CD4-positive, alpha-beta T cell (primary cell): ENCODE results near the gene PPCDC. TPM values are rescaled to one million over a fixed set of nuclear protein-coding genes. Genes with fewer than 3 reads are reported as not detected.
"Not testable (repeated sequence)": the region's sequence is repeated elsewhere in the genome, so short reads cannot be mapped to it uniquely, and the experiment has no call there.

ENCODE experiments used
- ATAC-seq: fragments of 200-7000 bp; cut with Tn5 transposase; one replicate; pipeline ENCODE4 v1.10.0; 2022; ENCODE audit warnings: mild to moderate bottlenecking; ENCODE audit not compliant: poor library complexity
- CTCF ChIA-PET: fragments of 350-600 bp; sonication (Branson Sonifier 250); formaldehyde crosslinking; loops from one replicate; lab custom pipeline; 2021; ENCODE audit warnings: antibody characterized with exemption, inconsistent platforms; lab: Charles Lee
- POLR2A ChIA-PET: fragments of 350-600 bp; sonication (Branson Sonifier 250); formaldehyde crosslinking; loops from one replicate; lab custom pipeline; 2021; ENCODE audit warnings: antibody characterized with exemption, inconsistent platforms; lab: Charles Lee
- DNase-seq, 14 experiments: peaks; one replicate each; pipeline ENCODE4 v3.0.0-alpha.2; 2013 to 2020; ENCODE audit warnings: mixed read lengths in 2 of 14
- H3K27ac ChIP-seq, 2 donors: one replicate each; pipeline versions ENCODE4 v1.5.1 to v1.7.0; 2013; ENCODE audit warnings: low read length in 2 of 2, low read depth in 1 of 2, mild to moderate bottlenecking in 1 of 2
- H3K27me3 ChIP-seq, 2 experiments: 1 replicate in 1 of 2; 2 replicates in 1 of 2; pipeline versions ENCODE4 v1.6.1 to v1.7.0; 2013; ENCODE audit warnings: low read length in 2 of 2, control low read depth in 1 of 2, mild to moderate bottlenecking in 1 of 2, moderate library complexity in 1 of 2; ENCODE audit not compliant: insufficient read depth in 2 of 2, control insufficient read depth in 1 of 2
- H3K36me3 ChIP-seq: one replicate; pipeline ENCODE4 v1.6.1; 2013; ENCODE audit warnings: low read length, control low read depth; ENCODE audit not compliant: insufficient read depth
- H3K4me1 ChIP-seq: one replicate; pipeline ENCODE4 v1.6.1; 2013; ENCODE audit warnings: low read length, control low read depth; ENCODE audit not compliant: insufficient read depth
- H3K4me3 ChIP-seq: one replicate; pipeline ENCODE4 v1.5.1; 2013; ENCODE audit warnings: mild to moderate bottlenecking, low read length, moderate library complexity
- H3K9me3 ChIP-seq, 2 experiments: 1 replicate in 1 of 2; 2 replicates in 1 of 2; pipeline versions ENCODE4 v1.6.1 to v1.7.0; 2013; ENCODE audit warnings: low read length in 2 of 2, mild to moderate bottlenecking in 2 of 2, control low read depth in 1 of 2, moderate library complexity in 1 of 2; ENCODE audit not compliant: control insufficient read depth in 1 of 2, insufficient read depth in 1 of 2
- H3K27ac Mint-ChIP-seq: one replicate; pipeline ENCODE4 v1.8.0; 2020; ENCODE audit warnings: mixed read lengths
- H3K27me3 Mint-ChIP-seq: one replicate; pipeline ENCODE4 v1.8.0; 2021; ENCODE audit warnings: mixed read lengths
- H3K36me3 Mint-ChIP-seq: one replicate; pipeline ENCODE4 v1.8.0; 2021; ENCODE audit warnings: low read depth, mixed read lengths
- H3K4me1 Mint-ChIP-seq: one replicate; pipeline ENCODE4 v1.8.0; 2021; ENCODE audit warnings: low read depth, mixed read lengths
- H3K4me3 Mint-ChIP-seq: one replicate; pipeline ENCODE4 v1.8.0; 2020; ENCODE audit warnings: mild to moderate bottlenecking, mixed read lengths
- H3K9me3 Mint-ChIP-seq: one replicate; pipeline ENCODE4 v1.8.0; 2020; ENCODE audit warnings: mixed read lengths
- intact Hi-C, 2 experiments: fragments of 100-400 bp; cut with DNase I in 1 of 2; cut with micrococcal nuclease in 1 of 2; formaldehyde crosslinking; loops; one replicate each; pipeline versions ENCODE4 v1.15.1 to v1.9.0; 2023 to 2025; cut with DNase I, micrococcal nuclease
- total RNA-seq, 174 experiments: library from RNA in 2 of 174; stranded (reverse) in 2 of 174; gene quantifications; one replicate each; pipeline ENCODE4 v1.2.3 and lab custom pipeline; 2021 to 2026
- TF ChIP-seq, protein P1 (sequence below): fragments of 200-600 bp; IDR thresholded peaks from one replicate; pipeline ENCODE4 v1.8.0; 2022; ENCODE audit warnings: antibody characterized with exemption, mild to moderate bottlenecking

PPCDC gene
- total RNA-seq, 2 experiments from 2014 or later, result 5.5 to 5.8 TPM

DNA sequence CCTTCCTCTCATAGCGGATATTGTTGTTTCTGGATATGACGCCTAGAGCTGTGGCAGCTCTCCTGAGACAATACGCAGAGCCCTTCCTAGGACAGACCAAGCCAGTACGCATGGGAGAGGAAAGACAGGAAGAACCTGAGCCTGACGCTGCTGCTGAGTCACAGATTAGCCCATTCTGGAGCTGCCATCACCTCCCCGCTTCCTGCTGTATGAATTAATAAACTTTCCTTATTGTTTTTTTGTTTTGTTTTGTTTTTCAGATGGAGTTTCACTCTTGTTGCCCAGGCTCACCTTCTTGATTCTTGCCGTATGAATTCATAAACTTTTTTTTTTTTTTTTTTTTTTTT, 67.0 kb downstream of the PPCDC start:
- Mint-ChIP-seq H3K36me3 (no peaks in the 10 kb centered on the region), H3K9me3 (peaks cover 5% of the 10 kb centered on the region), H3K27ac (no peak overlapping the region), H3K4me3 (no peak overlapping the region), H3K27me3 (no peaks in the 10 kb centered on the region), H3K4me1 (no peaks in the 10 kb centered on the region)
- CTCF ChIA-PET, result no interaction called here
- Histone ChIP-seq H3K4me3 (no peak overlapping the region), H3K4me1 (no peaks in the 10 kb centered on the region), H3K9me3 (no peaks in the 10 kb centered on the region), H3K27me3 (no peaks in the 10 kb centered on the region), H3K27ac (no peak overlapping the region), H3K36me3 (no peaks in the 10 kb centered on the region)
- TF ChIP-seq, protein P1, sequence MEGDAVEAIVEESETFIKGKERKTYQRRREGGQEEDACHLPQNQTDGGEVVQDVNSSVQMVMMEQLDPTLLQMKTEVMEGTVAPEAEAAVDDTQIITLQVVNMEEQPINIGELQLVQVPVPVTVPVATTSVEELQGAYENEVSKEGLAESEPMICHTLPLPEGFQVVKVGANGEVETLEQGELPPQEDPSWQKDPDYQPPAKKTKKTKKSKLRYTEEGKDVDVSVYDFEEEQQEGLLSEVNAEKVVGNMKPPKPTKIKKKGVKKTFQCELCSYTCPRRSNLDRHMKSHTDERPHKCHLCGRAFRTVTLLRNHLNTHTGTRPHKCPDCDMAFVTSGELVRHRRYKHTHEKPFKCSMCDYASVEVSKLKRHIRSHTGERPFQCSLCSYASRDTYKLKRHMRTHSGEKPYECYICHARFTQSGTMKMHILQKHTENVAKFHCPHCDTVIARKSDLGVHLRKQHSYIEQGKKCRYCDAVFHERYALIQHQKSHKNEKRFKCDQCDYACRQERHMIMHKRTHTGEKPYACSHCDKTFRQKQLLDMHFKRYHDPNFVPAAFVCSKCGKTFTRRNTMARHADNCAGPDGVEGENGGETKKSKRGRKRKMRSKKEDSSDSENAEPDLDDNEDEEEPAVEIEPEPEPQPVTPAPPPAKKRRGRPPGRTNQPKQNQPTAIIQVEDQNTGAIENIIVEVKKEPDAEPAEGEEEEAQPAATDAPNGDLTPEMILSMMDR, result no peak
- intact Hi-C loops, result no loop called here
- POLR2A ChIA-PET, result no interaction called here
- DNase-seq (peak in 2 of 14 experiments; percentile 58 to 69), ATAC-seq (no peak)

DNA sequence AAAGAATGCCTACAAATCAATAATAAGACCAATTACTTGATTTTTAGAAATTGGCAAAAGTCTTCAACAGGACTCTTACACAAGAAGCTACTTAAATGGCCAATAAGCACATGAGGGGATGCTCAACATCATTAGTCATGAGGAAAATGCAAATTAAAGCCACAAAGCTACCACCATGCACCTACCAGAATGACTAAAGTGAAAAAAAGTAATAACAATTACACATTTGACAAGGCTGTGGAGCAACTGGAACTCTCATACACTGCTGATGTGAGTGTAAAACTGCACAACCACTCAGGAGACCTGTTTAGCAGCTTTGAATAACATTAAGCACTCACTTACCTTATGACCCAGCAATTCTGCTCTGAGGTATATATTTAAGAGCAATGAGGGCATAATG, 68.4 kb downstream of the PPCDC start:
- TF ChIP-seq, protein P1, result no peak
- CTCF ChIA-PET, result no interaction called here
- DNase-seq, result no peak
- H3K27me3 ChIP-seq, result no peaks in the 10 kb centered on the region
- no peak overlapping the region for H3K27ac ChIP-seq
- no peaks in the 10 kb centered on the region for H3K9me3 Mint-ChIP-seq
- H3K4me3 ChIP-seq, result no peak overlapping the region
- POLR2A ChIA-PET, result no interaction called here
- H3K27me3 Mint-ChIP-seq, result no peaks in the 10 kb centered on the region
- intact Hi-C loops, result no loop called here
- H3K4me1 Mint-ChIP-seq, result no peaks in the 10 kb centered on the region
- ATAC-seq, result no peak
- H3K9me3 ChIP-seq, result no peaks in the 10 kb centered on the region
- H3K36me3 ChIP-seq, result no peaks in the 10 kb centered on the region
- no peak overlapping the region for H3K27ac Mint-ChIP-seq
- H3K36me3 Mint-ChIP-seq, result no peaks in the 10 kb centered on the region
- H3K4me1 ChIP-seq, result no peaks in the 10 kb centered on the region
- no peak overlapping the region for H3K4me3 Mint-ChIP-seq

DNA sequence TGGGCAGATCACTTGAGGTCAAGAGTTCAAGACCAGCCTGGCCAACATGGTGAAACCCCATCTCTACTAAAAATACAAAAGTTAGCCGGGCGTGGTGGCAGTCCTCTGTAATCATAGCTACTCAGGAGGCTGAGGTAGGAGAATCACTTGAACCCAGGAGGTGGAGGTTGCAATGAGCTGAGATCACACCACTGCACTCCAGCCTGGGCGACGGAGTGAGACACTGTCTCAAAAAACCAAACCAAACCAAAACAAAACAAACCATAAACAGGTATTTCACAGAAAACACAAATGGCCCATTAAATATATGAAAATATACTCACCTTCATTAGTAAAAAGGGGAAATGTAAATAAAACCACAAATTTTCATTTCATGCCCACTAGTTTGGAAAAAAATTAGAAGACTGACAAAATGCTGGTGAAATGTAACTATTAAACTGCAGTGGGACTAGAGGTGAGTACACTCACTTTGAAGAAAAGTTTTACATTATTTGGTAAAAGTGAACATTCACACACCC, 71.6 kb downstream of the PPCDC start:
- H3K36me3 Mint-ChIP-seq, H3K27ac Mint-ChIP-seq, H3K4me3 Mint-ChIP-seq, H3K9me3 Mint-ChIP-seq, H3K4me1 ChIP-seq, H3K9me3 ChIP-seq, ATAC-seq, CTCF ChIA-PET, POLR2A ChIA-PET, H3K27me3 Mint-ChIP-seq, H3K4me1 Mint-ChIP-seq, intact Hi-C loops, H3K4me3 ChIP-seq, H3K27ac ChIP-seq, DNase-seq, H3K36me3 ChIP-seq, H3K27me3 ChIP-seq: not testable (repeated sequence)

DNA sequence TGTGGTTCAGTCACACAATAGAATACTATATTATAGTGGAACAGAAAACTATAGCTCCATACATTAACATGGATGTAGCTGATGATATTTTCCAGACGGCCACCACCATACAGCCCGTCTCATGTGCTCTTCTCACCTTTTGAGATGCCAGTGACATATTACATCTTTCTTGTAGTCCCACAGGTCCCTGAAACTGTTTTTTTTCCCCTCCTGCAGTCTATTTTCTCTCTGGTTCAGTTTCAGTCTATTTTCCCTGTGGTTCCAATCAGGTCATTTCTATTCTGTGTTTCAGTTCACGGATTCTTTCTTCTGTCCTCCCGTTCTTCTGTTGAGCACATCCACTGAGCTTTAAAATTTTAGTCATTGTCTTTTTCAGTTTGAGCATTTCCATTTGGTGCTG, 72.2 kb downstream of the PPCDC start:
- TF ChIP-seq, protein P1, result no peak
- no peaks in the 10 kb centered on the region for H3K27me3 Mint-ChIP-seq
- Histone ChIP-seq H3K27me3 (no peaks in the 10 kb centered on the region), H3K36me3 (no peaks in the 10 kb centered on the region), H3K27ac (no peak overlapping the region), H3K9me3 (no peaks in the 10 kb centered on the region), H3K4me3 (no peak overlapping the region), H3K4me1 (no peaks in the 10 kb centered on the region)
- intact Hi-C loops, result no loop called here
- H3K4me3 Mint-ChIP-seq, result no peak overlapping the region
- H3K36me3 Mint-ChIP-seq, result no peaks in the 10 kb centered on the region
- DNase-seq (no peak), ATAC-seq (no peak)
- no peaks in the 10 kb centered on the region for H3K4me1 Mint-ChIP-seq
- CTCF ChIA-PET, result no interaction called here
- POLR2A ChIA-PET, result no interaction called here
- H3K27ac Mint-ChIP-seq, result no peak overlapping the region
- no peaks in the 10 kb centered on the region for H3K9me3 Mint-ChIP-seq
